Smooth muscle cell (in vitro differentiated cells): Measurements from ENCODE around the gene ORC4. TPM values are rescaled to one million over a fixed set of nuclear protein-coding genes. Genes with fewer than 3 reads are reported as not detected.
A peak's percentile ranks its signal among the peaks of the same experiment; 100 is the strongest.

Source experiments
- DNase-seq: peaks from one replicate; lab custom pipeline; 2025; ENCODE audit not compliant: unreplicated experiment; lab: John Stamatoyannopoulos, UW
- H2AFZ ChIP-seq: fragments of 200-600 bp; sonication (generic); 2 replicates; pipeline ENCODE4 v1.6.0; 2016; ENCODE audit warnings: antibody characterized with exemption, low read depth, mild to moderate bottlenecking
- H3F3A ChIP-seq: fragments of 200-600 bp; sonication (generic); 2 replicates; pipeline ENCODE4 v1.6.0; 2017; ENCODE audit warnings: antibody characterized with exemption, low read depth
- H3K27ac ChIP-seq: fragments of 200-600 bp; sonication (generic); 2 replicates; pipeline ENCODE4 v1.5.1; 2016; ENCODE audit warnings: low read depth, mild to moderate bottlenecking
- H3K27me3 ChIP-seq: fragments of 200-600 bp; sonication (generic); 2 replicates; pipeline ENCODE4 v1.6.1; 2016; ENCODE audit warnings: low read depth, mild to moderate bottlenecking
- H3K36me3 ChIP-seq: fragments of 200-600 bp; sonication (generic); 2 replicates; pipeline ENCODE4 v1.5.1; 2016; ENCODE audit warnings: low read depth
- H3K4me1 ChIP-seq: fragments of 200-600 bp; sonication (generic); 2 replicates; pipeline ENCODE4 v1.5.1; 2016; ENCODE audit warnings: low read depth
- H3K4me2 ChIP-seq: fragments of 200-600 bp; sonication (generic); 2 replicates; pipeline ENCODE4 v1.6.0; 2016; ENCODE audit warnings: mild to moderate bottlenecking
- H3K4me3 ChIP-seq: fragments of 200-600 bp; sonication (generic); 2 replicates; pipeline ENCODE4 v1.5.1; 2016; ENCODE audit warnings: mild to moderate bottlenecking
- H3K79me2 ChIP-seq: fragments of 200-600 bp; sonication (generic); 2 replicates; pipeline ENCODE4 v1.6.0; 2016; ENCODE audit warnings: low read depth, mild to moderate bottlenecking
- H3K9ac ChIP-seq: fragments of 200-600 bp; sonication (generic); 2 replicates; pipeline ENCODE4 v1.6.0; 2016; ENCODE audit warnings: low read depth
- H3K9me3 ChIP-seq: fragments of 200-600 bp; sonication (generic); replicated peaks from 2 replicates; pipeline ENCODE4 v1.5.1; 2016; ENCODE audit warnings: low read depth
- H4K20me1 ChIP-seq: fragments of 200-600 bp; sonication (generic); 2 replicates; pipeline ENCODE4 v1.6.0; 2016; ENCODE audit warnings: low read depth
- WGBS: methylation state at CpG from one replicate; pipeline ENCODE4 v1.1.7; 2016; ENCODE audit warnings: low lambda C conversion rate; 5-methylcytosine and 5-hydroxymethylcytosine counted together
- polyA plus RNA-seq: library from polyadenylated mRNA; unstranded; fragments of >200 nt; fragmentation: Nextera tagmentation; extraction: Ambion mirVana; gene quantifications from 2 replicates; pipeline ENCODE4 v1.2.1, GENCODE V29; 2016
- total RNA-seq: library from RNA; depleted of rRNA; stranded (reverse); fragments of >200 nt; gene quantifications from 2 replicates; pipeline ENCODE4 v1.2.3, GENCODE V29; 2014
- TF ChIP-seq, protein P1 (sequence below): fragments of 200-600 bp; sonication (generic); IDR thresholded peaks from 2 replicates; pipeline ENCODE4 v1.5.1; 2017; ENCODE audit warnings: borderline replicate concordance, mild to moderate bottlenecking, antibody characterized with exemption; ENCODE audit not compliant: insufficient read depth, poor library complexity, severe bottlenecking

ORC4 gene
- total and polyA plus RNA-seq, 2 experiments from 2014 or later = 23.7 to 75.3 TPM

DNA sequence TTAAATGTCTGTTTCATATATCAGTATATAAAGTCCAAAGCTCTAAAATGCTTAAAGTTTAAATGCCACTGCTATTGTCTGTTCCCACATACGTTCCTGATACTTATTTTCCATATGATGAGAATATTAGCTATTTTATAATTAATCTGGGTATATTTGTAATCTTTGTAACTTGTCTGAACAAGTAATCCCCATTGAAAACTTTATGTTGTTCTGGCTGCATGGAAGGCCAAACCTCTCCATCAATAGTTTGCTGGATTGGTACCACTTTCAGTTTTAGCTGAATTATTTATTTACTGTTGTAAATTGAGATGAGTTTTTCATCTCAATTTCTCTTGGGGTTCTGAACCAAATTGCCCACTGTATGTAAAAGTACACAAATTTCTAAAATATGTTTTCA lies 1.8 kb upstream of the ORC4 start:
- H4K20me1 ChIP-seq = peaks cover 25% of the 10 kb centered on the region
- H3K27ac ChIP-seq = peak overlapping the region; percentile 85
- H2AFZ ChIP-seq = peak overlapping the region; percentile 71
- TF ChIP-seq, protein P1, sequence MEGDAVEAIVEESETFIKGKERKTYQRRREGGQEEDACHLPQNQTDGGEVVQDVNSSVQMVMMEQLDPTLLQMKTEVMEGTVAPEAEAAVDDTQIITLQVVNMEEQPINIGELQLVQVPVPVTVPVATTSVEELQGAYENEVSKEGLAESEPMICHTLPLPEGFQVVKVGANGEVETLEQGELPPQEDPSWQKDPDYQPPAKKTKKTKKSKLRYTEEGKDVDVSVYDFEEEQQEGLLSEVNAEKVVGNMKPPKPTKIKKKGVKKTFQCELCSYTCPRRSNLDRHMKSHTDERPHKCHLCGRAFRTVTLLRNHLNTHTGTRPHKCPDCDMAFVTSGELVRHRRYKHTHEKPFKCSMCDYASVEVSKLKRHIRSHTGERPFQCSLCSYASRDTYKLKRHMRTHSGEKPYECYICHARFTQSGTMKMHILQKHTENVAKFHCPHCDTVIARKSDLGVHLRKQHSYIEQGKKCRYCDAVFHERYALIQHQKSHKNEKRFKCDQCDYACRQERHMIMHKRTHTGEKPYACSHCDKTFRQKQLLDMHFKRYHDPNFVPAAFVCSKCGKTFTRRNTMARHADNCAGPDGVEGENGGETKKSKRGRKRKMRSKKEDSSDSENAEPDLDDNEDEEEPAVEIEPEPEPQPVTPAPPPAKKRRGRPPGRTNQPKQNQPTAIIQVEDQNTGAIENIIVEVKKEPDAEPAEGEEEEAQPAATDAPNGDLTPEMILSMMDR = no peak
- no peaks in the 10 kb centered on the region for H3K9me3 ChIP-seq
- H3K79me2 ChIP-seq = peaks cover 87% of the 10 kb centered on the region
- peak overlapping the region; percentile 80 for H3K4me3 ChIP-seq
- no peak for DNase-seq
- WGBS = 16% methylated on average over 1 of the region's 1 CpG
- H3K4me2 ChIP-seq = peak overlapping the region; percentile 98
- no peaks in the 10 kb centered on the region for H3F3A ChIP-seq
- peaks cover 4% of the 10 kb centered on the region for H3K36me3 ChIP-seq
- peaks cover 28% of the 10 kb centered on the region for H3K4me1 ChIP-seq
- H3K9ac ChIP-seq = peak overlapping the region; percentile 87
- H3K27me3 ChIP-seq = no peaks in the 10 kb centered on the region

DNA sequence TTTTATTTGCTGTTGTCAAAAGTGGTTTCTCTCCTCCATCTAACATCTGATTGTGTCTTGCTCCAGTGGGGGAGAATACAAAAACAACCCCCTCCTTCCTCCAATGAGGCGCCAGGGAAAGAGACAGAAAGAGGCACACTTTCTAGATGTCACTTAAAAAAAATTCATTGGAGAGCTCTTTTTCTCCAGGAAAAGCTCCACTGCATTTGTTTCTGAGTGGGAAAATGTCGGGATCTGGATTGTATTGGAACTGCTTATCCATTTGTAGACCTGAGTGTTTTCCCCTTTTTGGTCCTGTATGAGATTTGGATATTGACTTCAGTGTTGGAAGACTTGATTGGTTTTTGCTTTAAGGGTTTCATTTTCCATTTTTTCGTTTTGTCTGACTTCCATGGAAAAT lies 1.3 kb upstream of the ORC4 start:
- no peaks in the 10 kb centered on the region for H3K9me3 ChIP-seq
- peak overlapping the region; percentile 71 for H2AFZ ChIP-seq
- H4K20me1 ChIP-seq = peaks cover 26% of the 10 kb centered on the region
- H3K79me2 ChIP-seq = peaks cover 87% of the 10 kb centered on the region
- peak overlapping the region; percentile 87 for H3K9ac ChIP-seq
- peaks cover 4% of the 10 kb centered on the region for H3K36me3 ChIP-seq
- H3K27me3 ChIP-seq = no peaks in the 10 kb centered on the region
- no peaks in the 10 kb centered on the region for H3F3A ChIP-seq
- WGBS = 6% methylated on average over 3 of the region's 3 CpGs
- peak overlapping the region; percentile 80 for H3K4me3 ChIP-seq
- H3K4me1 ChIP-seq = peaks cover 26% of the 10 kb centered on the region
- peak overlapping the region; percentile 98 for H3K4me2 ChIP-seq
- no peak for DNase-seq
- TF ChIP-seq, protein P1 = no peak
- peak overlapping the region; percentile 85 for H3K27ac ChIP-seq

DNA sequence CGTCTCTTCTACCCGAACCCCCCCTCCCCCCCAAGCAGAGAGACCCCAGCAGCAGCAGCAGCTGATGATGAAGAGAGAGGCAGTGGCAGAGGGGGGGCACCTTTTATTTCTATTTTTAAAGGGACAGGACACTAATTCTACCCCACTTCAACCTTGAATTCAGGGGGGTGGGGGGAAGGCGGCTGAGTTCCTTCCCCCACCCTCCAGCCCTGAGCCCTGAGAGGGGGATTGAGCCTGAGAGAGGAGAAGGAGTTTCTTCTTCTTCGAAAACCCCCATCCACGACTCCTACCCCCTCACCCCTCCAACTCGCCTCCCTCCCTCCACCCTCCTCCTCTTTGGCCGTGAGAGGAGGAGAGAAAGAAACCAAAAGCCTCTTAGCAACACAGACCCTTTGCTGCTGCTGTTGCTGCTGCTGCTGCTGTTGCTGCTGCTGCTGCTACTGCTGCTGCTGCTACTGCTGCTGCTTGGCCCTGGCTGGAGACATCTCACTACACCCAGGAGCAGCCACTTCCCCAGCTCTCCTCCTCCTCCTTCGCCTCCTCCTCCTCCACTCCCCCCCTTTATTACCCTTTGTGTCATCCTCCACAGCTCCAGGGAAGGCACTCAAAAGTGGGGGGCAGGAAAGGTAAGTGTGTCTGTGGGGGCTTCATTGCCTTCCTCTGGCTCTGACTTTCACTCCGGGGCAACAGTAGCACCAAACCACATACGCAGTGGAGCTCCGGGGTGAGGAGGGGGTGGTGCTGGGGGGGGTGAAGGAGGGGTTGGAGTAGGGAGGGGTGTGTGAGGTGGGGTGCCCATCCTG lies 723 bp upstream of the ORC4 start, which contains the start of gene MBD5:
MBD5 (plus strand) TSS at position 33 of the 803 bp plus-strand sequence.
- TF ChIP-seq, protein P1 = no peak
- H3K9me3 ChIP-seq = no peaks in the 10 kb centered on the region
- H3F3A ChIP-seq = no peaks in the 10 kb centered on the region
- no peaks in the 10 kb centered on the region for H3K27me3 ChIP-seq
- DNase-seq = no peak
- H3K4me2 ChIP-seq = peak within 1 kb of the TSS; percentile 98
- peak within 1 kb of the TSS; percentile 85 for H3K27ac ChIP-seq
- H2AFZ ChIP-seq = peak within 1 kb of the TSS; percentile 71
- H4K20me1 ChIP-seq = peaks cover 24% of the 10 kb centered on the region
- H3K9ac ChIP-seq = peak within 1 kb of the TSS; percentile 87
- H3K4me3 ChIP-seq = peak within 1 kb of the TSS; percentile 80
- peaks cover 26% of the 10 kb centered on the region for H3K4me1 ChIP-seq
- H3K79me2 ChIP-seq = peaks cover 87% of the 10 kb centered on the region
- WGBS = 0% methylated on average over 7 of the region's 11 CpGs
- H3K36me3 ChIP-seq = peaks cover 4% of the 10 kb centered on the region
